ENCODE data around the gene CRISPLD2. TPM values are rescaled to one million over a fixed set of nuclear protein-coding genes. Genes with fewer than 3 reads are reported as not detected.

CRISPLD2 gene
- total and polyA plus RNA-seq, 9 of the 15 experiments (the other 6 are each of a cell fraction or from before 2014, with no cell fraction given), result 0.03 to 0.24 (median 0.04) TPM; not detected in 4

DNA sequence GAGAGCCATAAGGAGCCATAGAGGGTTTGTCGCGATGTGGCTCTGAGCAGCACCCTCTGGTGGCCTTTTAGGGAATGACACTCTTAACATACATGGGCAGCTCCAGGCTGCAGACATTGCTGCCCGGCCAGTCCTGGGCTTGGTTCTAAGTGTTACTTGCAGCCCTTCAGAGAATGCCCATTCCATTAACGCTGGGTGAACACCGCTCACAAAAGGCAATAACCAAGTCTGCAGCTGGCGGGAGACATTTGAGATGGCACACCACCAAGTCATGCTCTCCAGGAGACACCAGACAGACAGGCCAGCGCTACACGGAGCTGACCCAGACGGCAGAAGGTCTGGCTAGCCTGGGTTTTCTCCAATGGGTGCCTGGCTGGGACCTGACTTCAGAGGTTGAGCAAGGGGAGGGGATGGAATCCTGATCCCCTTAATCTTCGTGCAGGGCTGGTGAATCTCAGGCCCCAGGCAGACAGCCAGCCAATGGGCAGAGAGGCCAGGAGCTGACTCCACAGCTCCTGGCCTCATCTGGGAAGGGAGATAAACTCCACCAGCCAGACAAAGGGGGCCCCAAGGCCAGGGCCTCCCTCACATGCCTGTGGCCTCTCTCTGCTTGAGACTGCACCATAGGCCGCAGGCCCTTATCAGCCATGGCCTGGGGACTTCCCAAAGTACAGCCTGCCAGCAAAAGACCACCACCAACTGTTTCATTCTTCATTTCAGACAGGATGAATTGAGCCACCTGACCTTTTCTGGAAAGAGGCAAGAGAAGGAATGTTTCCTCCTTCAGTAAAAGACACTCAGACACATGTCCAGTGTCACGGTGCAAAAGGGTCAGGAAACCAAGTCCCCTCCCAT is 132.8 kb downstream of the CRISPLD2 start (continued):
- no peak for TF ChIP-seq ZNF76 (CRISPR knock-in tag; IDR thresholded peaks at IDR 0.05; ENCODE audit: borderline replicate concordance)
- TF ChIP-seq ZKSCAN1 (IDR thresholded peaks at IDR 0.05; ENCODE audit: low read depth, low read length), result peak; percentile 11; the same call in 1 of the 2 replicates
- peak; percentile 95 for TF ChIP-seq ZNF589 (CRISPR knock-in tag; IDR thresholded peaks at IDR 0.05; ENCODE audit: low read depth)
- no peak for TF ChIP-seq ATF2 (CRISPR knock-in tag; IDR thresholded peaks at IDR 0.05)
- peak; percentile 78; the same call in 1 of the 2 replicates for TF ChIP-seq MBD2 (IDR thresholded peaks at IDR 0.05; ENCODE audit: borderline replicate concordance, low read depth)
- TF ChIP-seq THAP12 (CRISPR knock-in tag; IDR thresholded peaks at IDR 0.05), result no peak
- peak; percentile 44; the same call in 1 of the 2 replicates for TF ChIP-seq MIER1 (IDR thresholded peaks at IDR 0.05; ENCODE audit: low read depth)
- TF ChIP-seq STAT5A (IDR thresholded peaks at IDR 0.05; ENCODE audit: borderline replicate concordance, low read length), result peak; percentile 82
- TF ChIP-seq, protein P1, sequence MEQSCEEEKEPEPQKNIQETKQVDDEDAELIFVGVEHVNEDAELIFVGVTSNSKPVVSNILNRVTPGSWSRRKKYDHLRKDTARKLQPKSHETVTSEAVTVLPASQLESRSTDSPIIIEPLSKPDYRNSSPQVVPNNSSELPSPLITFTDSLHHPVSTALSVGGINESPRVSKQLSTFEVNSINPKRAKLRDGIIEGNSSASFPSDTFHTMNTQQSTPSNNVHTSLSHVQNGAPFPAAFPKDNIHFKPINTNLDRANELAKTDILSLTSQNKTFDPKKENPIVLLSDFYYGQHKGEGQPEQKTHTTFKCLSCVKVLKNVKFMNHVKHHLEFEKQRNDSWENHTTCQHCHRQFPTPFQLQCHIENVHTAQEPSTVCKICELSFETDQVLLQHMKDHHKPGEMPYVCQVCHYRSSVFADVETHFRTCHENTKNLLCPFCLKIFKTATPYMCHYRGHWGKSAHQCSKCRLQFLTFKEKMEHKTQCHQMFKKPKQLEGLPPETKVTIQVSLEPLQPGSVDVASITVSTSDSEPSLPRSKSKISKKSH (CRISPR knock-in tag; IDR thresholded peaks at IDR 0.05), result no peak
- TF ChIP-seq RBM15 (IDR thresholded peaks at IDR 0.05; ENCODE audit: insufficient read depth, low read length), result no peak
- no peak for TF ChIP-seq ZNF124 (CRISPR knock-in tag; IDR thresholded peaks at IDR 0.05)
- TF ChIP-seq, protein P2, sequence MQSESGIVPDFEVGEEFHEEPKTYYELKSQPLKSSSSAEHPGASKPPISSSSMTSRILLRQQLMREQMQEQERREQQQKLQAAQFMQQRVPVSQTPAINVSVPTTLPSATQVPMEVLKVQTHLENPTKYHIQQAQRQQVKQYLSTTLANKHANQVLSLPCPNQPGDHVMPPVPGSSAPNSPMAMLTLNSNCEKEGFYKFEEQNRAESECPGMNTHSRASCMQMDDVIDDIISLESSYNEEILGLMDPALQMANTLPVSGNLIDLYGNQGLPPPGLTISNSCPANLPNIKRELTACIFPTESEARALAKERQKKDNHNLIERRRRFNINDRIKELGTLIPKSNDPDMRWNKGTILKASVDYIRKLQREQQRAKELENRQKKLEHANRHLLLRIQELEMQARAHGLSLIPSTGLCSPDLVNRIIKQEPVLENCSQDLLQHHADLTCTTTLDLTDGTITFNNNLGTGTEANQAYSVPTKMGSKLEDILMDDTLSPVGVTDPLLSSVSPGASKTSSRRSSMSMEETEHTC (IDR thresholded peaks at IDR 0.05), result peak; percentile 41; the same call in 1 of the 2 replicates
- TF ChIP-seq, protein P3, sequence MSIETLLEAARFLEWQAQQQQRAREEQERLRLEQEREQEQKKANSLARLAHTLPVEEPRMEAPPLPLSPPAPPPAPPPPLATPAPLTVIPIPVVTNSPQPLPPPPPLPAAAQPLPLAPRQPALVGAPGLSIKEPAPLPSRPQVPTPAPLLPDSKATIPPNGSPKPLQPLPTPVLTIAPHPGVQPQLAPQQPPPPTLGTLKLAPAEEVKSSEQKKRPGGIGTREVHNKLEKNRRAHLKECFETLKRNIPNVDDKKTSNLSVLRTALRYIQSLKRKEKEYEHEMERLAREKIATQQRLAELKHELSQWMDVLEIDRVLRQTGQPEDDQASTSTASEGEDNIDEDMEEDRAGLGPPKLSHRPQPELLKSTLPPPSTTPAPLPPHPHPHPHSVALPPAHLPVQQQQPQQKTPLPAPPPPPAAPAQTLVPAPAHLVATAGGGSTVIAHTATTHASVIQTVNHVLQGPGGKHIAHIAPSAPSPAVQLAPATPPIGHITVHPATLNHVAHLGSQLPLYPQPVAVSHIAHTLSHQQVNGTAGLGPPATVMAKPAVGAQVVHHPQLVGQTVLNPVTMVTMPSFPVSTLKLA (conservative IDR thresholded peaks at IDR 0.05), result peak; percentile 42 to 82; a peak in 2 of 4 replicates
- TF ChIP-seq SRSF1 (IDR thresholded peaks at IDR 0.05; ENCODE audit: low read depth, low read length), result no peak
- no peak for TF ChIP-seq ZNF507 (tag; conservative IDR thresholded peaks at IDR 0.05)
- TF ChIP-seq ZBTB17 (CRISPR knock-in tag; IDR thresholded peaks at IDR 0.05), result no peak
- no peak for TF ChIP-seq NCOA2 (IDR thresholded peaks at IDR 0.05; ENCODE audit: partially characterized antibody in 2 of 2)
- TF ChIP-seq SPI1 (IDR thresholded peaks at IDR 0.05; ENCODE audit: borderline replicate concordance, low read depth, low read length), result peak; percentile 9; the same call in 1 of the 2 replicates
- no peak for TF ChIP-seq ZNF551 (CRISPR knock-in tag; IDR thresholded peaks at IDR 0.05)
